NCI-H146 (cell line): ENCODE data around the gene DENND2C.
A peak's percentile ranks its signal among the peaks of the same experiment; 100 is the strongest.

Source experiments
- DNase-seq: peaks from one replicate; lab custom pipeline; 2025; lab: John Stamatoyannopoulos, UW

DENND2C gene

GRCh38 chr1:114669562-114670082 is at the start of gene DENND2C:
Gene DENND2C, minus strand, starts transcription at chr1:114670049. Its CDS starts 44,065 bp downstream, at chr1:114625984.
- no peak for DNase-seq

GRCh38 chr1:114719424-114719787 is 49.6 kb upstream of the DENND2C start:
- DNase-seq, result no peak

- DNase-seq, result no peak
Observed at GRCh38 chr1:114718661-114719423, 49.0 kb upstream of the DENND2C start.

GRCh38 chr1:114716304-114717170 is 46.7 kb upstream of the DENND2C start, which contains the start of gene NRAS:
Gene NRAS, minus strand, starts transcription at chr1:114716771. Its CDS starts 611 bp downstream, at chr1:114716160.
- peak; percentile 87 for DNase-seq

- peak; percentile 31 for DNase-seq
Observed at GRCh38 chr1:114715952-114716303, 46.1 kb upstream of the DENND2C start.

- DNase-seq, result no peak
Observed at GRCh38 chr1:114712977-114713376, 43.1 kb upstream of the DENND2C start.

- DNase-seq, result no peak
Observed at GRCh38 chr1:114710360-114710759, 40.5 kb upstream of the DENND2C start.

- no peak for DNase-seq
Observed at GRCh38 chr1:114707604-114708003, 37.8 kb upstream of the DENND2C start.

GRCh38 chr1:114703242-114703641 is 33.4 kb upstream of the DENND2C start:
- DNase-seq, result no peak

GRCh38 chr1:114702737-114703136 is 32.9 kb upstream of the DENND2C start:
- DNase-seq, result no peak

GRCh38 chr1:114701931-114702330 is 32.1 kb upstream of the DENND2C start:
- DNase-seq, result no peak

GRCh38 chr1:114700036-114700600 is 30.3 kb upstream of the DENND2C start:
- no peak for DNase-seq

- no peak for DNase-seq
Observed at GRCh38 chr1:114696810-114697209, 27.0 kb upstream of the DENND2C start.

- no peak for DNase-seq
Observed at GRCh38 chr1:114695430-114696058, 25.7 kb upstream of the DENND2C start, which contains the start of gene AMPD1. Gene AMPD1, minus strand, starts transcription at chr1:114695546. Its CDS starts 75 bp downstream, at chr1:114695471.

- DNase-seq, result no peak
Observed at GRCh38 chr1:114694540-114695310, 24.9 kb upstream of the DENND2C start.

GRCh38 chr1:114692947-114693346 is 23.1 kb upstream of the DENND2C start:
- DNase-seq, result no peak

GRCh38 chr1:114691061-114691460 is 21.2 kb upstream of the DENND2C start:
- DNase-seq, result no peak

- DNase-seq, result no peak
Observed at GRCh38 chr1:114690148-114690547, 20.3 kb upstream of the DENND2C start.

GRCh38 chr1:114688526-114688925 is 18.7 kb upstream of the DENND2C start:
- no peak for DNase-seq

- DNase-seq, result no peak
Observed at GRCh38 chr1:114685851-114686250, 16.0 kb upstream of the DENND2C start.

- no peak for DNase-seq
Observed at GRCh38 chr1:114677691-114678090, 7.8 kb upstream of the DENND2C start.
